Effector memory CD4-positive, alpha-beta T cell (primary cell): ENCODE data around the gene HOPX.
"Not testable (repeated sequence)": the region's sequence is repeated elsewhere in the genome, so short reads cannot be mapped to it uniquely, and the experiment has no call there.

Source experiments
- DNase-seq, 3 donors: peaks; one replicate each; pipeline ENCODE4 v3.0.0-alpha.2; 2020
- H3K27ac ChIP-seq: 2 replicates; pipeline ENCODE4 v1.7.0; 2013; ENCODE audit warnings: mild to moderate bottlenecking, low read length, moderate library complexity; ENCODE audit not compliant: insufficient read depth, poor library complexity, severe bottlenecking
- H3K27me3 ChIP-seq: replicated peaks from 2 replicates; pipeline ENCODE4 v1.7.0; 2013; ENCODE audit warnings: mild to moderate bottlenecking, low read length; ENCODE audit not compliant: insufficient read depth, control insufficient read depth, poor library complexity, severe bottlenecking
- H3K36me3 ChIP-seq: 2 replicates; pipeline ENCODE4 v1.7.0; 2013; ENCODE audit warnings: mild to moderate bottlenecking, low read length, moderate library complexity; ENCODE audit not compliant: control insufficient read depth, insufficient read depth
- H3K4me1 ChIP-seq: 2 replicates; pipeline ENCODE4 v1.7.0; 2013; ENCODE audit warnings: low read length, mild to moderate bottlenecking; ENCODE audit not compliant: control insufficient read depth, insufficient read depth, poor library complexity, severe bottlenecking
- H3K4me3 ChIP-seq: 2 replicates; pipeline ENCODE4 v1.7.0; 2013; ENCODE audit warnings: low read length, low read depth, mild to moderate bottlenecking; ENCODE audit not compliant: insufficient read depth, poor library complexity, severe bottlenecking
- H3K9me3 ChIP-seq: 2 replicates; pipeline ENCODE4 v1.7.0; 2013; ENCODE audit warnings: mild to moderate bottlenecking, low read length, moderate library complexity; ENCODE audit not compliant: control insufficient read depth

HOPX gene

GRCh38 chr4:56634954-56635353 is 46.1 kb downstream of the HOPX start:
- not testable (repeated sequence) for H3K4me1 ChIP-seq, H3K36me3 ChIP-seq, H3K27me3 ChIP-seq, H3K9me3 ChIP-seq, H3K4me3 ChIP-seq, DNase-seq, H3K27ac ChIP-seq

GRCh38 chr4:56633486-56633885 is 47.6 kb downstream of the HOPX start:
- H3K27ac ChIP-seq, result no peak overlapping the region
- H3K36me3 ChIP-seq, result no peaks in the 10 kb centered on the region
- H3K4me3 ChIP-seq, result no peak overlapping the region

GRCh38 chr4:56630876-56631666 is 50.0 kb downstream of the HOPX start:
- DNase-seq, result no peak
- Histone ChIP-seq H3K9me3 (no peaks in the 10 kb centered on the region), H3K4me3 (no peak overlapping the region)

More at GRCh38 chr4:56633486-56633885, 47.6 kb downstream of the HOPX start:
- Histone ChIP-seq H3K27me3 (no peaks in the 10 kb centered on the region), H3K9me3 (no peaks in the 10 kb centered on the region), H3K4me1 (no peaks in the 10 kb centered on the region)
- DNase-seq, result no peak

GRCh38 chr4:56628592-56628991 is 52.5 kb downstream of the HOPX start:
- Histone ChIP-seq H3K4me1 (no peaks in the 10 kb centered on the region), H3K4me3 (no peak overlapping the region), H3K36me3 (no peaks in the 10 kb centered on the region), H3K27me3 (no peaks in the 10 kb centered on the region), H3K9me3 (no peaks in the 10 kb centered on the region), H3K27ac (no peak overlapping the region)
- no peak for DNase-seq

More at GRCh38 chr4:56630876-56631666, 50.0 kb downstream of the HOPX start:
- Histone ChIP-seq H3K36me3 (no peaks in the 10 kb centered on the region), H3K4me1 (no peaks in the 10 kb centered on the region), H3K27me3 (no peaks in the 10 kb centered on the region), H3K27ac (no peak overlapping the region)

GRCh38 chr4:56627985-56628384 is 53.1 kb downstream of the HOPX start:
- DNase-seq, result no peak
- Histone ChIP-seq H3K9me3 (no peaks in the 10 kb centered on the region), H3K27ac (no peak overlapping the region), H3K4me3 (no peak overlapping the region), H3K4me1 (no peaks in the 10 kb centered on the region), H3K27me3 (no peaks in the 10 kb centered on the region), H3K36me3 (no peaks in the 10 kb centered on the region)

GRCh38 chr4:56627375-56627774 is 53.7 kb downstream of the HOPX start:
- Histone ChIP-seq H3K4me3 (no peak overlapping the region), H3K27me3 (no peaks in the 10 kb centered on the region), H3K36me3 (no peaks in the 10 kb centered on the region), H3K27ac (no peak overlapping the region), H3K4me1 (no peaks in the 10 kb centered on the region), H3K9me3 (no peaks in the 10 kb centered on the region)
- no peak for DNase-seq

- H3K9me3 ChIP-seq, result no peaks in the 10 kb centered on the region
- H3K27ac ChIP-seq, result no peak overlapping the region
- H3K36me3 ChIP-seq, result no peaks in the 10 kb centered on the region
- no peaks in the 10 kb centered on the region for H3K4me1 ChIP-seq
- H3K27me3 ChIP-seq, result no peaks in the 10 kb centered on the region
- peak in 1 of 3 donors; percentile 9 for DNase-seq
- no peak overlapping the region for H3K4me3 ChIP-seq
These were observed 54.1 kb downstream of the HOPX start for GRCh38 chr4:56626963-56627362.

- Histone ChIP-seq H3K27me3 (no peaks in the 10 kb centered on the region), H3K9me3 (no peaks in the 10 kb centered on the region), H3K36me3 (no peaks in the 10 kb centered on the region), H3K27ac (no peak overlapping the region), H3K4me1 (no peaks in the 10 kb centered on the region), H3K4me3 (no peak overlapping the region)
- no peak for DNase-seq
These were observed 54.7 kb downstream of the HOPX start for GRCh38 chr4:56626420-56626819.

GRCh38 chr4:56622176-56622575 is 58.9 kb downstream of the HOPX start:
- Histone ChIP-seq H3K36me3 (no peaks in the 10 kb centered on the region), H3K4me1 (no peaks in the 10 kb centered on the region), H3K27me3 (no peaks in the 10 kb centered on the region), H3K27ac (no peak overlapping the region), H3K4me3 (no peak overlapping the region), H3K9me3 (no peaks in the 10 kb centered on the region)
- no peak for DNase-seq

- Histone ChIP-seq H3K27ac (no peak overlapping the region), H3K36me3 (no peaks in the 10 kb centered on the region), H3K4me3 (no peak overlapping the region), H3K9me3 (no peaks in the 10 kb centered on the region), H3K4me1 (no peaks in the 10 kb centered on the region), H3K27me3 (no peaks in the 10 kb centered on the region)
- DNase-seq, result no peak
These were observed 61.3 kb downstream of the HOPX start for GRCh38 chr4:56619816-56620215.
